Sigmoid colon (tissue), 7 donors: ENCODE data around the gene CHRM4. TPM values are rescaled to one million over a fixed set of nuclear protein-coding genes. Genes with fewer than 3 reads are reported as not detected.

Source experiments
- DNase-seq: peaks from one replicate; pipeline ENCODE4 v3.0.0-alpha.2; 2019
- H3K27ac ChIP-seq, 4 donors: fragments of 200-600 bp; sonication (generic); one replicate each; pipeline ENCODE4 v1.5.1; 2016 to 2019; ENCODE audit warnings: mild to moderate bottlenecking in 1 of 4
- H3K27me3 ChIP-seq, 3 donors: fragments of 200-600 bp; sonication (generic); one replicate each; pipeline ENCODE4 v1.5.1; 2019; ENCODE audit warnings: mild to moderate bottlenecking in 1 of 3
- H3K36me3 ChIP-seq, 4 donors: fragments of 200-600 bp; sonication (generic); one replicate each; pipeline ENCODE4 v1.5.1; 2016 to 2019
- H3K4me1 ChIP-seq, 4 donors: fragments of 200-600 bp; sonication (generic); one replicate each; pipeline ENCODE4 v1.5.1; 2017 to 2019
- H3K4me3 ChIP-seq, 4 donors: fragments of 200-600 bp; sonication (generic); one replicate each; pipeline ENCODE4 v1.5.1; 2017 to 2019; ENCODE audit warnings: mild to moderate bottlenecking in 2 of 4, moderate library complexity in 1 of 4
- H3K9me3 ChIP-seq, 4 donors: fragments of 200-600 bp in 3 of 4; sonication (generic) in 3 of 4; one replicate each; pipeline versions ENCODE4 v1.5.1 to v1.6.1; 2013 to 2019
- CTCF ChIP-seq, 4 experiments: fragments of 450-650 bp in 3 of 4; fragments of 200-600 bp in 1 of 4; IDR thresholded peaks; one replicate each; pipeline ENCODE4 v1.5.1; 2016 to 2019; ENCODE audit warnings: antibody characterized with exemption in 4 of 4, mild to moderate bottlenecking in 3 of 4, moderate library complexity in 2 of 4
- EP300 ChIP-seq, 4 donors: sonication (generic); formaldehyde crosslinking; IDR thresholded peaks; one replicate each; pipeline ENCODE4 v1.6.1; 2017; ENCODE audit warnings: antibody characterized with exemption in 4 of 4
- POLR2A ChIP-seq, 2 donors: fragments of 450-650 bp; IDR thresholded peaks; one replicate each; pipeline ENCODE4 v1.6.1; 2016; ENCODE audit warnings: antibody characterized with exemption in 2 of 2, mild to moderate bottlenecking in 2 of 2, moderate library complexity in 2 of 2
- POLR2AphosphoS5 ChIP-seq, 4 donors: sonication (generic); formaldehyde crosslinking; IDR thresholded peaks; one replicate each; pipeline ENCODE4 v1.6.1; 2017; ENCODE audit warnings: antibody characterized with exemption in 4 of 4
- WGBS, 2 donors: extraction: QIAGEN DNeasy Blood & Tissue Kit; methylation state at CpG; one replicate each; pipeline ENCODE4 v1.1.7; 2013; 5-methylcytosine and 5-hydroxymethylcytosine counted together
- intact Hi-C: fragments of 100-400 bp; cut with DNase I; formaldehyde crosslinking; loops from one replicate; pipeline ENCODE4 v1.15.1; 2023
- polyA plus RNA-seq, 3 donors: library from polyadenylated mRNA; stranded (reverse); fragments of 200-250 nt; gene quantifications; one replicate each; pipeline ENCODE4 v1.2.3, GENCODE V29; 2013
- total RNA-seq, 4 donors: library from RNA; depleted of rRNA; stranded (reverse); fragments of >200 nt; gene quantifications; one replicate each; pipeline ENCODE4 v1.1.0, GENCODE V29; 2016
- donor health status: healthy with polysubstance abuse.
- donor health status: Bipolar disorder and iron deficiency.
- donor health status: healthy.

Gene CHRM4
- total and polyA plus RNA-seq, 7 donors, result 0.55 to 5.4 (median 2.9) TPM; not detected in 1

GRCh38 chr11:46435679-46436078 is 44.1 kb upstream of the CHRM4 start:
- H3K9me3 ChIP-seq, result no peaks in the 10 kb centered on the region
- 79 to 83% methylated on average over 3 of the region's 3 CpGs for WGBS, 2 donors
- intact Hi-C loops, result no loop called here
- peaks cover 0 to 40% (median 16%) of the 10 kb centered on the region in 4 donors for H3K36me3 ChIP-seq
- no peaks in the 10 kb centered on the region for H3K4me1 ChIP-seq
- DNase-seq, result no peak
- no peak overlapping the region for H3K4me3 ChIP-seq
- no peak overlapping the region for H3K27ac ChIP-seq
- H3K27me3 ChIP-seq, result no peaks in the 10 kb centered on the region
- TF ChIP-seq CTCF (IDR thresholded peaks at IDR 0.05) (no peak), POLR2A (IDR thresholded peaks at IDR 0.05) (no peak), POLR2AphosphoS5 (IDR thresholded peaks at IDR 0.05) (no peak), EP300 (IDR thresholded peaks at IDR 0.05) (no peak)

- Histone ChIP-seq H3K36me3 (peaks cover 0 to 61% (median 16%) of the 10 kb centered on the region in 4 donors), H3K27ac (no peak overlapping the region), H3K4me1 (no peaks in the 10 kb centered on the region), H3K4me3 (no peak overlapping the region), H3K27me3 (no peaks in the 10 kb centered on the region), H3K9me3 (no peaks in the 10 kb centered on the region)
- no peak for DNase-seq
- intact Hi-C loops, result no loop called here
- TF ChIP-seq POLR2A (IDR thresholded peaks at IDR 0.05), result no peak
- no peak for TF ChIP-seq POLR2AphosphoS5 (IDR thresholded peaks at IDR 0.05)
- TF ChIP-seq CTCF (IDR thresholded peaks at IDR 0.05), result no peak
- no peak for TF ChIP-seq EP300 (IDR thresholded peaks at IDR 0.05)
These were observed 39.6 kb upstream of the CHRM4 start for GRCh38 chr11:46431211-46431610.

- H3K27ac ChIP-seq, result no peak overlapping the region
- WGBS, 2 donors, result 87 to 91% methylated on average over 3 of the region's 3 CpGs
- H3K27me3 ChIP-seq, result no peaks in the 10 kb centered on the region
- H3K4me3 ChIP-seq, result no peak overlapping the region
- H3K9me3 ChIP-seq, result no peaks in the 10 kb centered on the region
- no peaks in the 10 kb centered on the region for H3K4me1 ChIP-seq
- H3K36me3 ChIP-seq, result peaks cover 0 to 59% (median 15%) of the 10 kb centered on the region in 4 donors
- no peak for DNase-seq
- no peak for TF ChIP-seq EP300 (IDR thresholded peaks at IDR 0.05)
- no peak for TF ChIP-seq POLR2A (IDR thresholded peaks at IDR 0.05)
- no peak for TF ChIP-seq POLR2AphosphoS5 (IDR thresholded peaks at IDR 0.05)
- no peak for TF ChIP-seq CTCF (IDR thresholded peaks at IDR 0.05)
- intact Hi-C loops, result no loop called here
These were observed 38.1 kb upstream of the CHRM4 start for GRCh38 chr11:46429717-46430116.

- intact Hi-C loops, result no loop called here
- Histone ChIP-seq H3K27me3 (no peaks in the 10 kb centered on the region), H3K36me3 (peaks cover 0 to 35% (median 4%) of the 10 kb centered on the region in 4 donors), H3K9me3 (no peaks in the 10 kb centered on the region), H3K4me3 (no peak overlapping the region), H3K4me1 (no peaks in the 10 kb centered on the region), H3K27ac (no peak overlapping the region)
- DNase-seq, result no peak
- no peak for TF ChIP-seq POLR2AphosphoS5 (IDR thresholded peaks at IDR 0.05)
- TF ChIP-seq EP300 (IDR thresholded peaks at IDR 0.05), result no peak
- no peak for TF ChIP-seq POLR2A (IDR thresholded peaks at IDR 0.05)
- TF ChIP-seq CTCF (IDR thresholded peaks at IDR 0.05), result no peak
- 93 to 94% methylated on average over 9 of the region's 9 CpGs for WGBS, 2 donors
These were observed 35.8 kb upstream of the CHRM4 start for GRCh38 chr11:46427364-46427763.
